Measurements from ENCODE around the gene PCNX4. TPM values are rescaled to one million over a fixed set of nuclear protein-coding genes. Genes with fewer than 3 reads are reported as not detected.

Gene PCNX4
- total and polyA plus RNA-seq, 2 experiments from 2014 or later = 39.7 to 129 TPM

GRCh38 chr14:60206837-60207533 lies 115.3 kb downstream of the PCNX4 start:
- TF ChIP-seq, protein P1, sequence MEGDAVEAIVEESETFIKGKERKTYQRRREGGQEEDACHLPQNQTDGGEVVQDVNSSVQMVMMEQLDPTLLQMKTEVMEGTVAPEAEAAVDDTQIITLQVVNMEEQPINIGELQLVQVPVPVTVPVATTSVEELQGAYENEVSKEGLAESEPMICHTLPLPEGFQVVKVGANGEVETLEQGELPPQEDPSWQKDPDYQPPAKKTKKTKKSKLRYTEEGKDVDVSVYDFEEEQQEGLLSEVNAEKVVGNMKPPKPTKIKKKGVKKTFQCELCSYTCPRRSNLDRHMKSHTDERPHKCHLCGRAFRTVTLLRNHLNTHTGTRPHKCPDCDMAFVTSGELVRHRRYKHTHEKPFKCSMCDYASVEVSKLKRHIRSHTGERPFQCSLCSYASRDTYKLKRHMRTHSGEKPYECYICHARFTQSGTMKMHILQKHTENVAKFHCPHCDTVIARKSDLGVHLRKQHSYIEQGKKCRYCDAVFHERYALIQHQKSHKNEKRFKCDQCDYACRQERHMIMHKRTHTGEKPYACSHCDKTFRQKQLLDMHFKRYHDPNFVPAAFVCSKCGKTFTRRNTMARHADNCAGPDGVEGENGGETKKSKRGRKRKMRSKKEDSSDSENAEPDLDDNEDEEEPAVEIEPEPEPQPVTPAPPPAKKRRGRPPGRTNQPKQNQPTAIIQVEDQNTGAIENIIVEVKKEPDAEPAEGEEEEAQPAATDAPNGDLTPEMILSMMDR (IDR thresholded peaks at IDR 0.05; ENCODE audit: low read depth, low read length) = no peak
- Histone ChIP-seq H3K4me3 (no peak overlapping the region), H3K27me3 (no peaks in the 10 kb centered on the region), H3K9me3 (ENCODE audit: low read depth) (no peaks in the 10 kb centered on the region), H3K27ac (no peak overlapping the region), H3K36me3 (no peaks in the 10 kb centered on the region), H3K4me1 (ENCODE audit: low read depth) (peaks cover 12% of the 10 kb centered on the region)
- no peak for DNase-seq (ENCODE audit: low read depth in 1 of 2, low spot score in 1 of 2)

DNA sequence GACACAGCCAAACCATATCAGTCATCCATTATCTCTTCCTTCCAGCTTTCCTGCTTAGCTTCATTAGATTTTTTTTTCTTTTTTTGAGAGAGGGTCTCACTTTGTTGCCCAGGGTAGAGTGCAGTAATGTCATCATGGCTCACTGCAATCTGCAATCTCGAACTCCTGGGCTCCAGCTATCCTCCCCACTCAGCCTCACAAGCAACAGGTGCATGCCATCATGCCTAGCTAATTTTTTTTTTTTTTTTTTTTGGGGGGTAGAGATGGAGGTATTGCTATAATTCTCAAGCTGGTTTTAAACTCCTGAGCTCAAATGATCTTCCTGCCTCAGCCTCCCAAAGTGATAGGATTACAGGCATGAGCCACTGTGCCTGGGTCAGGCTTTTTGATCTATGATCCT lies 119.0 kb downstream of the PCNX4 start:
- Histone ChIP-seq H3K27ac (no peak overlapping the region), H3K4me1 (ENCODE audit: low read depth) (no peaks in the 10 kb centered on the region), H3K36me3 (no peaks in the 10 kb centered on the region), H3K4me3 (no peak overlapping the region), H3K27me3 (no peaks in the 10 kb centered on the region), H3K9me3 (ENCODE audit: low read depth) (no peaks in the 10 kb centered on the region)
- DNase-seq (ENCODE audit: low read depth in 1 of 2, low spot score in 1 of 2) = no peak
- TF ChIP-seq, protein P1 (IDR thresholded peaks at IDR 0.05; ENCODE audit: low read depth, low read length) = no peak

- Histone ChIP-seq H3K36me3 (no peaks in the 10 kb centered on the region), H3K27ac (no peak overlapping the region), H3K9me3 (ENCODE audit: low read depth) (no peaks in the 10 kb centered on the region), H3K4me3 (no peak overlapping the region), H3K4me1 (ENCODE audit: low read depth) (no peaks in the 10 kb centered on the region), H3K27me3 (no peaks in the 10 kb centered on the region)
- TF ChIP-seq, protein P1 (IDR thresholded peaks at IDR 0.05; ENCODE audit: low read depth, low read length) = no peak
- no peak for DNase-seq (ENCODE audit: low read depth in 1 of 2, low spot score in 1 of 2)
Measured at GRCh38 chr14:60211153-60211552, 119.4 kb downstream of the PCNX4 start.

DNA sequence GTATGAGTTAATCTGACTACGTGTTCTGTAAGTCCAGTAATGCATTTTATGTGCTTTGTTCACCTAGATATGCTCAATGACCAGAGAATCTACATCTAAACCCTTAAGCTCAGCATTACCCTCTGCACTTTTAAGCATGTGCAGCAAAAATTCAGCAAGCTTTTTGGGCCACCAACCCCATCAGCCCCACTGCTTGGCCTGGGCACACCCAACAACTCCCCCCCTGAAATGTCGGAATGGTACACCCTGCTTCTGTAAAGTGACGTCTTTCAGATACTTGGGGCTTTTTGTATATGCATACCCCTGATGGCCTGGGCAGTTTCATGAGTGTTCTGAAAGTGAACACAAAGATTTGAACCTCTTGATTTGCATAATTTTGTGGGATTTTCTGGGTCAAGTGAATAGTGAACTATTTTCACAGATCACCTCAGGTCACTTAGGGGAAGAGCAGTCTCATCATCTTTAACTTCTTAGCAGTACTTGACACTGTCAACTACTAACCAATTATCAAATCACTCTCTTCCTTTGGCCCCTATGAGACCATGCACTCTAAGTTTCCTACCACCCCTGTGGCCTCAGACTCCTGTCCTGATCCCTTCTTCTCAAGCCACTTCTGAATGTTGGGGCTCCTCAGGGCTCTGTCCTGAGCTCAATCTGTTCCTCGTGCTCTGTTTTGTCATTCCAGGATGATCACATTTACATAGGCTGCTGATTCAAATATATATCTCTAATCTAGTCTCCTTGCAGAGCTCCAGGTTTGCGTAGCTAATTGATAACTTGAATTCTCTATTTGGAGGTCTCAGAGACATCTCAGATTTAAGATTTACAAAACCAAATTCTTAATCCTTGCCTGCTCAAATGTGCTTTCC lies 121.0 kb downstream of the PCNX4 start:
- TF ChIP-seq, protein P1 (IDR thresholded peaks at IDR 0.05; ENCODE audit: low read depth, low read length) = no peak
- no peaks in the 10 kb centered on the region for H3K27me3 ChIP-seq
- H3K4me1 ChIP-seq (ENCODE audit: low read depth) = no peaks in the 10 kb centered on the region
- no peak for DNase-seq (ENCODE audit: low read depth in 1 of 2, low spot score in 1 of 2)
- no peak overlapping the region for H3K27ac ChIP-seq
- no peaks in the 10 kb centered on the region for H3K9me3 ChIP-seq (ENCODE audit: low read depth)
- H3K4me3 ChIP-seq = no peak overlapping the region
- H3K36me3 ChIP-seq = no peaks in the 10 kb centered on the region

GRCh38 chr14:60214003-60214402 lies 122.3 kb downstream of the PCNX4 start:
- Histone ChIP-seq H3K36me3 (no peaks in the 10 kb centered on the region), H3K27me3 (no peaks in the 10 kb centered on the region), H3K27ac (no peak overlapping the region), H3K9me3 (ENCODE audit: low read depth) (no peaks in the 10 kb centered on the region), H3K4me1 (ENCODE audit: low read depth) (no peaks in the 10 kb centered on the region), H3K4me3 (no peak overlapping the region)
- no peak for DNase-seq (ENCODE audit: low read depth in 1 of 2, low spot score in 1 of 2)
- TF ChIP-seq, protein P1 (IDR thresholded peaks at IDR 0.05; ENCODE audit: low read depth, low read length) = no peak
